ENCODE measurements around the gene EYA2. TPM values are rescaled to one million over a fixed set of nuclear protein-coding genes. Genes with fewer than 3 reads are reported as not detected.

EYA2 gene
- polyA plus RNA-seq, 1 donor (not counting 4 experiments of a cell fraction or from before 2014, with no cell fraction given), result not detected

DNA sequence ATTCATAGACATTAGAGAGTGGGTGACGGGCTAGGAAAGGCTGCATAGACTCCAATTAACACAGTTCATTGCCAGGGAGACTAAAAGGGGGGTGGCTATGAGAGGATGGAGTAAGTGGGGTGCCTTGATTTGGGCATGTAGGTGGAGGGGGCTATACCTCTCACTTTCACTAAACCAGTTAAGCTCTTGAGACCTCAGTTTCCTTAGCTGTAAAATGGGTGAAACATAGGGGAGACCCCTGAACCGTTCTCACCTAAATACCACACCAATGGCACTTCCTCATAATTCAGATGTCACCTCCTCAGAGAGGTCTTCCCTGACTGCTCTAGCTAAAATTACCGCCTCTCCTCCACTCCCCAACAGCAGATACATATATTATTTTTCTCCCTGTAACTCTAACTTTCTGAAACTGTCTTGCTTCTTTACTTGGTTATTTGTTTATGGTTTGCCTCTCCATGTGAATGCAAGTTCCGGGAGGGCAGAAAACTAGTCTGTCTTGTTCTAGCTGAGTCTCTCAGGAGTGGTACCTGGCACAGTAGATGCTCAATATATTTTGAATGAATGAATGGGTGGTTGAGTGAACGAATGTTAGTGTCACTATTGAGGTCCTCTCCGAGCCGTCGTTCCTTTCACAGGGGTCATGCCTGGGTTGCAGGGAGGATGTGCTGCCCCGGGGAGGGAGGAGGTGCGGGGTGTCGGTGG lies 615 bp upstream of the EYA2 start:
- no peak overlapping the region for H3K27ac ChIP-seq (ENCODE audit: control insufficient read depth, insufficient read depth, low read length)
- FAIRE-seq, result no peak
- no peaks in the 10 kb centered on the region for H3K36me3 ChIP-seq (ENCODE audit: control insufficient read depth in 2 of 2, extremely low read depth in 1 of 2, insufficient read depth in 2 of 2, low read length in 2 of 2)
- H3K27me3 ChIP-seq (ENCODE audit: control insufficient read depth, extremely low read depth, insufficient read depth, low read length), result peaks cover 44% of the 10 kb centered on the region
- H3K9me3 ChIP-seq (ENCODE audit: control insufficient read depth, low read depth, low read length), result no peaks in the 10 kb centered on the region
- no peak for DNase-seq (ENCODE audit: low read depth, low spot score)
- H3K4me3 ChIP-seq (ENCODE audit: control insufficient read depth in 2 of 3, extremely low read depth in 1 of 3, insufficient read depth in 2 of 3, low read depth in 1 of 3, low read length in 3 of 3), result no peak overlapping the region
- peak; percentile 56 for TF ChIP-seq EZH2 (IDR thresholded peaks at IDR 0.05; ENCODE audit: low read length)
- TF ChIP-seq, protein P1, sequence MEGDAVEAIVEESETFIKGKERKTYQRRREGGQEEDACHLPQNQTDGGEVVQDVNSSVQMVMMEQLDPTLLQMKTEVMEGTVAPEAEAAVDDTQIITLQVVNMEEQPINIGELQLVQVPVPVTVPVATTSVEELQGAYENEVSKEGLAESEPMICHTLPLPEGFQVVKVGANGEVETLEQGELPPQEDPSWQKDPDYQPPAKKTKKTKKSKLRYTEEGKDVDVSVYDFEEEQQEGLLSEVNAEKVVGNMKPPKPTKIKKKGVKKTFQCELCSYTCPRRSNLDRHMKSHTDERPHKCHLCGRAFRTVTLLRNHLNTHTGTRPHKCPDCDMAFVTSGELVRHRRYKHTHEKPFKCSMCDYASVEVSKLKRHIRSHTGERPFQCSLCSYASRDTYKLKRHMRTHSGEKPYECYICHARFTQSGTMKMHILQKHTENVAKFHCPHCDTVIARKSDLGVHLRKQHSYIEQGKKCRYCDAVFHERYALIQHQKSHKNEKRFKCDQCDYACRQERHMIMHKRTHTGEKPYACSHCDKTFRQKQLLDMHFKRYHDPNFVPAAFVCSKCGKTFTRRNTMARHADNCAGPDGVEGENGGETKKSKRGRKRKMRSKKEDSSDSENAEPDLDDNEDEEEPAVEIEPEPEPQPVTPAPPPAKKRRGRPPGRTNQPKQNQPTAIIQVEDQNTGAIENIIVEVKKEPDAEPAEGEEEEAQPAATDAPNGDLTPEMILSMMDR (optimal IDR thresholded peaks at IDR 0.05 in 1 of 3, IDR thresholded peaks at IDR 0.05 in 1 of 3, conservative IDR thresholded peaks at IDR 0.05 in 1 of 3; ENCODE audit: extremely low read depth in 1 of 3, insufficient read depth in 2 of 3, low read length in 3 of 3), result no peak
- H3K9ac ChIP-seq (ENCODE audit: control insufficient read depth, extremely low read depth, insufficient read depth, low read length), result no peak overlapping the region
- dilution Hi-C loops (cut with MboI; ENCODE audit: extremely low pct_ligation_motif_present, low sequenced_read_pairs), result no loop called here
- H4K20me1 ChIP-seq (ENCODE audit: control insufficient read depth, extremely low read depth, insufficient read depth, low read length), result no peaks in the 10 kb centered on the region
- H3K9me1 ChIP-seq (ENCODE audit: control insufficient read depth, extremely low read depth, insufficient read depth, low read length), result no peaks in the 10 kb centered on the region
- no peak overlapping the region for H2AFZ ChIP-seq (ENCODE audit: control insufficient read depth, low read length)
- H3K4me1 ChIP-seq (ENCODE audit: control insufficient read depth, extremely low read depth, insufficient read depth, low read length), result no peaks in the 10 kb centered on the region
- no peak overlapping the region for H3K4me2 ChIP-seq (ENCODE audit: control insufficient read depth, extremely low read depth, insufficient read depth, low read depth, low read length)
- no peaks in the 10 kb centered on the region for H3K79me2 ChIP-seq (ENCODE audit: control insufficient read depth, insufficient read depth, low read length)

DNA sequence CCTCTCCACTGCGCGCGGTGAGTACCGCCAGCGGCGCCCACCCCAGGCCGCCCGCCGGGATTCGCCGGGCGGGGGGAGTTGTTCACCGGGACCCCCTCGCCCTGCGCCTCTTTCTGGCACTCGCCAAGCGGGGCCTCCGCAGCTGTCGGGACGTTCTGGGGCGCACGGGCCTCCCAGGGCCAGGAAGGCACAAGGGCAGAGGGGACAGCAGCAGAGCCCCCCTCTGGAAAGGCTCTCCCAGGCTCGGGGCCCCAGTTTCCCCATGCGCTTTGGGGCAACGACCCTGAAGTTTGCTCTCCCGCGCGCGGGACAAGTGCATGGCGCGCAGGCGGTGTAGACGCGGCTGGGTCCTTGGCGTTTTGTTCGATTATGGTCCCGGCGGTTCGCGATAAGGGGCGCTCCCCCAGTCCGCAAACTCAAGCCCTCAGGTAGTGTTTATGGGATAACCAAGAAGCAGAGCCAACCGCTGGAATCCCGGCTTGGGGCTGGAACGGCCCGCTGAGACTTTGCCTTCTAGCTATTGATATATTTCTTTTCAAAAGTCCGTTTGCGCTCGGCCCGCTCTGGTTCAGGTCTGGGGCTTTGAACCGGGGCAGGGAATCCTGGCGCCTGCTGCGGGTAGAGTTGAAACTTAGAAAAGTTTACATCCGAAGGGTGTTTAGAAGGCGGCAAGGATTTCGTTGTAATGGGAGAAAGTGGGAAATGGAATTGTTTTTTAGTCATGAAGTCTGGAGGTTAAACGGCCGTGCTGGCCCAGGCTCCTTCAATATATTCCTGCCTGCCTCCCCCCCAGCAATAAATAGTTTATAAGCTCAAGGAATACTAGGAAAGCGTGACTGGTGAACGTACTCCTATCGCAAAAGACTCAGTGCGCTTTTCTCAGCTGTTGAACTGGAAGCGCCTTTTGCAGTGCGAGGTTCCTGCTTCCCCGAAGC lies 595 bp downstream of the EYA2 start:
- H3K4me3 ChIP-seq (ENCODE audit: control insufficient read depth in 2 of 3, extremely low read depth in 1 of 3, insufficient read depth in 2 of 3, low read depth in 1 of 3, low read length in 3 of 3), result no peak overlapping the region

More for the DNA sequence above, 595 bp downstream of the EYA2 start:
- no peak overlapping the region for H3K9ac ChIP-seq (ENCODE audit: control insufficient read depth, extremely low read depth, insufficient read depth, low read length)
- FAIRE-seq (no peak), DNase-seq (ENCODE audit: low read depth, low spot score) (no peak)
- no peak overlapping the region for H3K4me2 ChIP-seq (ENCODE audit: control insufficient read depth, extremely low read depth, insufficient read depth, low read depth, low read length)
- peaks cover 44% of the 10 kb centered on the region for H3K27me3 ChIP-seq (ENCODE audit: control insufficient read depth, extremely low read depth, insufficient read depth, low read length)
- no peaks in the 10 kb centered on the region for H3K79me2 ChIP-seq (ENCODE audit: control insufficient read depth, insufficient read depth, low read length)
- no peaks in the 10 kb centered on the region for H3K36me3 ChIP-seq (ENCODE audit: control insufficient read depth in 2 of 2, extremely low read depth in 1 of 2, insufficient read depth in 2 of 2, low read length in 2 of 2)
- H3K4me1 ChIP-seq (ENCODE audit: control insufficient read depth, extremely low read depth, insufficient read depth, low read length), result no peaks in the 10 kb centered on the region
- TF ChIP-seq, protein P1 (optimal IDR thresholded peaks at IDR 0.05 in 1 of 3, IDR thresholded peaks at IDR 0.05 in 1 of 3, conservative IDR thresholded peaks at IDR 0.05 in 1 of 3; ENCODE audit: extremely low read depth in 1 of 3, insufficient read depth in 2 of 3, low read length in 3 of 3), result no peak
- peak; percentile 88 for TF ChIP-seq EZH2 (IDR thresholded peaks at IDR 0.05; ENCODE audit: low read length)
- H3K9me3 ChIP-seq (ENCODE audit: control insufficient read depth, low read depth, low read length), result no peaks in the 10 kb centered on the region
- no peak overlapping the region for H3K27ac ChIP-seq (ENCODE audit: control insufficient read depth, insufficient read depth, low read length)
- no peaks in the 10 kb centered on the region for H3K9me1 ChIP-seq (ENCODE audit: control insufficient read depth, extremely low read depth, insufficient read depth, low read length)
- dilution Hi-C loops (cut with MboI; ENCODE audit: extremely low pct_ligation_motif_present, low sequenced_read_pairs), result no loop called here
- no peak overlapping the region for H2AFZ ChIP-seq (ENCODE audit: control insufficient read depth, low read length)
- H4K20me1 ChIP-seq (ENCODE audit: control insufficient read depth, extremely low read depth, insufficient read depth, low read length), result no peaks in the 10 kb centered on the region
